Nephron (organoid): Measurements from ENCODE around the gene RAB15.

Source experiments
- H3K27ac Mint-ChIP-seq, 3 experiments: 2 replicates each; pipeline ENCODE4 v1.8.0; 2020; ENCODE audit warnings: mixed read lengths in 3 of 3, mild to moderate bottlenecking in 2 of 3, moderate library complexity in 1 of 3
- H3K27me3 Mint-ChIP-seq: 2 replicates; pipeline ENCODE4 v1.8.0; 2021; ENCODE audit warnings: low read depth, mild to moderate bottlenecking, moderate library complexity, mixed read lengths
- H3K36me3 Mint-ChIP-seq: 2 replicates; pipeline ENCODE4 v1.8.0; 2020; ENCODE audit warnings: low read depth, mixed read lengths
- H3K4me1 Mint-ChIP-seq: 2 replicates; pipeline ENCODE4 v1.8.0; 2020; ENCODE audit warnings: mixed read lengths
- H3K4me3 Mint-ChIP-seq, 3 experiments: 2 replicates each; pipeline ENCODE4 v1.8.0; 2020; ENCODE audit warnings: mild to moderate bottlenecking in 3 of 3, mixed read lengths in 3 of 3, moderate library complexity in 2 of 3
- H3K9me3 Mint-ChIP-seq: 2 replicates; pipeline ENCODE4 v1.8.0; 2020; ENCODE audit warnings: mixed read lengths
- CTCF ChIP-seq, 3 experiments: fragments of 200-600 bp; sonication (generic); IDR thresholded peaks; one replicate each; pipeline ENCODE4 v1.5.0; 2021; ENCODE audit warnings: antibody characterized with exemption in 3 of 3; ENCODE audit not compliant: unreplicated experiment in 3 of 3

The RAB15 gene

GRCh38 chr14:64947710-64948611, 24.2 kb downstream of the RAB15 start:
- H3K9me3 Mint-ChIP-seq: no peaks in the 10 kb centered on the region
- H3K4me1 Mint-ChIP-seq: peaks cover 8% of the 10 kb centered on the region
- H3K27ac Mint-ChIP-seq: no peak overlapping the region
- peaks cover 46% of the 10 kb centered on the region for H3K36me3 Mint-ChIP-seq
- TF ChIP-seq CTCF (IDR thresholded peaks at IDR 0.05; ENCODE audit: unreplicated experiment in 3 of 3): no peak
- no peaks in the 10 kb centered on the region for H3K27me3 Mint-ChIP-seq
- no peak overlapping the region for H3K4me3 Mint-ChIP-seq

DNA sequence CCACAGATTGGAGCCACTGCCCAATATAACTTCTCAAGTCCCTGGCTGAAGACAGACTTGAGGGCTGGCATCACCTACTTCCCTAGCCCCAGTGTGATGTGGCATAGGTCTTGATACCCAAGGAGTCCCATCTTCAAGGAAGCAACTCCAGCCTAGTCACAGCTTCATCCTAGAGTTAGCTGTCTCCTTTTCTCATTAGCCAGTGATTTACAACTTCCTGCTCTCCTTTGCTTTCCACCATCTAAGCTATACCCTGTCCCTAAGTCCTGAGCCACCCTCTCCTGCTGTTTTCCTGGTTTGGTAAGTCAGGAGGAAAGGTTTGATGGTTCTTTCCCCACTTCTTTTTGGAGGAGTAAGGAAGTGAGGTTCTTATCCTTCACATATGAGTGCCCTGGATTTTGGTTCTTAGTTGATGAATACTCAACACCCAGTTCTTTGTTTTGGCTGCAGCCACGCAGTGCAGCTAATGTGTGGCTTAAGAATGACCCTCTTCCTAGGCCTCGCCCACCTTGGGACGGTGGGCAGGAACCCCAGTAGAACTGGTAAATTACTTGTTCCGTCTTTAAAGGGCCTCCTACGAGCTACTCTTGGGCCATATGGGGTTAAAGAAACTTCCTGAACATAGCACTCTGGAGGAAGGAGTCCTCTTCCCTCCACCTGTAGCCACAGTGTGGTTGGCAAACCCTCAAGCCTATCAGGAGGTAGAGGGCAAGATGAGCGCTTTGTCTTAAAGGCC, 25.7 kb downstream of the RAB15 start:
- H3K4me3 Mint-ChIP-seq: no peak overlapping the region
- no peaks in the 10 kb centered on the region for H3K9me3 Mint-ChIP-seq
- no peaks in the 10 kb centered on the region for H3K27me3 Mint-ChIP-seq
- H3K36me3 Mint-ChIP-seq: peaks cover 49% of the 10 kb centered on the region
- TF ChIP-seq CTCF (IDR thresholded peaks at IDR 0.05; ENCODE audit: unreplicated experiment in 3 of 3): no peak
- H3K4me1 Mint-ChIP-seq: peaks cover 8% of the 10 kb centered on the region
- H3K27ac Mint-ChIP-seq: no peak overlapping the region

- Mint-ChIP-seq H3K4me1 (peaks cover 8% of the 10 kb centered on the region), H3K27ac (no peak overlapping the region), H3K4me3 (no peak overlapping the region), H3K27me3 (no peaks in the 10 kb centered on the region), H3K9me3 (no peaks in the 10 kb centered on the region), H3K36me3 (peaks cover 44% of the 10 kb centered on the region)
- no peak for TF ChIP-seq CTCF (IDR thresholded peaks at IDR 0.05; ENCODE audit: unreplicated experiment in 3 of 3)
Observed at GRCh38 chr14:64945431-64946178, 26.5 kb downstream of the RAB15 start.

GRCh38 chr14:64944861-64945260, 27.3 kb downstream of the RAB15 start:
- Mint-ChIP-seq H3K36me3 (peaks cover 47% of the 10 kb centered on the region), H3K9me3 (no peaks in the 10 kb centered on the region), H3K27me3 (no peaks in the 10 kb centered on the region), H3K4me3 (no peak overlapping the region), H3K27ac (no peak overlapping the region), H3K4me1 (peaks cover 8% of the 10 kb centered on the region)
- TF ChIP-seq CTCF (IDR thresholded peaks at IDR 0.05; ENCODE audit: unreplicated experiment in 3 of 3): no peak

DNA sequence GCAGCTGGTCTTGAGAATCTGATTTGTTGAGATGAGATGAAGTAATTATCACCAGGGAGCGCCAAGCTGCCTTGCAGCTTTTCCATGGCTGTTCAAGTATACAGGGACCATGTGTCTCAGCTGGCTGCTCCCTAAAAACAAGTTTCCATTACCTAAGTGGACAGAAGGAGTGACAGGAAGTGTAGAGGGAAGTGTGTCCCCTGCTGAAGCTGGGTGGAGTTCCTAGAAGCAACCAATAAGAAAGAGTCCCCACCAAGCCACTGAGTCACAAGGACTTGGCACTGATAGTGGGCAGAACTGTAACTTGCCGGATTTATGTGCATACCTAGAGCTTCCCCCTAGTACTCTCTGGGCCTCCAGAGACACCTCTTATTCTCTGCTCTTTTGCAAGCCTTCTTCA, 28.1 kb downstream of the RAB15 start:
- Mint-ChIP-seq H3K4me1 (peaks cover 14% of the 10 kb centered on the region), H3K4me3 (no peak overlapping the region), H3K27me3 (no peaks in the 10 kb centered on the region), H3K36me3 (peaks cover 44% of the 10 kb centered on the region), H3K9me3 (no peaks in the 10 kb centered on the region), H3K27ac (no peak overlapping the region)
- no peak for TF ChIP-seq CTCF (IDR thresholded peaks at IDR 0.05; ENCODE audit: unreplicated experiment in 3 of 3)
